Skin of body (tissue), 2 donors: ENCODE measurements around the gene KYNU. TPM values are rescaled to one million over a fixed set of nuclear protein-coding genes. Genes with fewer than 3 reads are reported as not detected.
"Not testable (repeated sequence)": the region's sequence is repeated elsewhere in the genome, so short reads cannot be mapped to it uniquely, and the experiment has no call there.

Experiments
- DNase-seq: peaks from one replicate; lab custom pipeline; 2025; lab: John Stamatoyannopoulos, UW
- total RNA-seq: library from RNA; depleted of rRNA; stranded (reverse); fragments of >200 nt; gene quantifications from one replicate; pipeline ENCODE4 v1.2.3, GENCODE V29; 2014

KYNU gene
- total RNA-seq, 1 donor from 2014 or later: 3.2 TPM

- DNase-seq: no peak
Measured at GRCh38 chr2:143001501-143001900, 124.0 kb downstream of the KYNU start.

GRCh38 chr2:143015656-143016055 is 138.2 kb downstream of the KYNU start:
- no peak for DNase-seq

- DNase-seq: peak; percentile 6
Measured at GRCh38 chr2:143026411-143027054, 149.1 kb downstream of the KYNU start.

- no peak for DNase-seq
Measured at GRCh38 chr2:143029141-143029540, 151.7 kb downstream of the KYNU start.

GRCh38 chr2:143030127-143030526 is 152.7 kb downstream of the KYNU start:
- no peak for DNase-seq

DNA sequence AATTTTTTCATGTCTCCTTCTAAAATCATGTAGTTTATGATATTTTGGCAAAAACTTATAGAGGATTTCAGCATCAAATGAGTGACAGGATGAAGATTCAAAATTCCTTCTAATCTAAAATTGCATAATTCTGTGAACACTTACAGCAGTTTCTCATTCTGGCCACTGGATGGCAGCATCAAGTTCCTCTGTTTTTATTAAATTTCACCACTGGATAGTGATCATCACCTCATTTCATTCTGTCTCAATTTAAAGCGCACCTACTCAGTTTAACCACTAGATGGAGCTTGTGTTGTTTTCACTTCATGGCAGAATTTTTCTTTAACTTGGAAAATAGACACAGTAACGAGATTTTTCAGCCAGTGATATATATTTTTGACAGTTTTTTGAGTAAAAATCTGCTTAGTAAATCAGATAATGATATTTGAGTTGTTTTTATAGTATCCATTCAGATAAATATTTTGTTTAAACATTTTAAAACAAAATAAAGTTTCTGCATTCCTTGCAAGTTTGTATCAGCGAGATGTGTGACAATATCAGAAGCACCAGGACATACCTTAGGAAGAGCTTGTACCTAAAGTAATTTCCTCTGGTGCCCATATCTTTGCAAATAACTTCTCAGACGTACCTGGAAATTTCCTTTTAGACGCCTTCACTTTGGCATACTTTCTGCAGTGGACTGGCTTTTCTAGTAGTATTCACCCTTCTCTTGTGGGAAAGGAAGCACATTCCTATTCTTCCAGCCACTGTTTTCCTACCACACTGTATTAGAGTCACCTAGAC is 157.0 kb downstream of the KYNU start:
- peak; percentile 91 for DNase-seq

GRCh38 chr2:143051465-143051864 is 174.0 kb downstream of the KYNU start:
- no peak for DNase-seq

DNA sequence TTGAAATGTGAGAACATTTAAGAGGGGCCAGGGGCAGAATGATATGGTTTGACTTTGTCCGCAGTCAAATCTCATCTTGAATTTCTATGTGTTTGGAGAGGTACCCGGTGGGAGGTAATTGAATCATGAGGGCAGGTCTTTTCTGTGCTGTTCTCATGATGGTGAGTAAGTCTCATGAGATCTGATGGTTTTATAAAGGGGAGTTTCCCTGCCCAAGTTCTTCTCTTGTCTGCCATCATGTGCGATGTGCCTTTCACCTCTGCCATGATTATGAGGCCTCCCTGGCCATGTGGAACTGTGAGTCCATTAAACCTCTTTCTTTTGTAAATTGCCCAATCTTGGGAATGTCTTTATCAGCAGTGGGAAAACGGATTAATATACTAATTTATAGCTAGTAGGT is 176.0 kb downstream of the KYNU start:
- DNase-seq: not testable (repeated sequence)

GRCh38 chr2:143056550-143056949 is 179.1 kb downstream of the KYNU start:
- no peak for DNase-seq

GRCh38 chr2:143058851-143059250 is 181.4 kb downstream of the KYNU start:
- no peak for DNase-seq

GRCh38 chr2:143063612-143064200 is 186.2 kb downstream of the KYNU start:
- DNase-seq: no peak

DNA sequence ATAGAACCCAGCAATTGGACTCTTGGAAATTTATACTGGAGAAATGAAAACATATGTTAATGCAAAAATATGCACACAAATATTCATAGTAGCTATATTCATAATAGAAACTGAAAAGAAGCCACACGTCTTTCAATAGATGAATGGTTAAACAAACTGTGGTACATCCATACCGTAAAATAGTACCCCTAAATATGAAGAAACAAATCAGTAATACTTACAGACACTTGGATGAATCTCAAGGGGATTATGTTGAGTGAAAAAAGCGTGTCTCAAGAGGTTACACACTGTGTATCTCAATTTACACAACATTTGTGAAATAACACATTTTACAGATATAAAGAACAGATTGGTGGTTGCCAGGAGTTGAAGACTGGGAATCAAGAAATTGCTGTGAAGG is 190.6 kb downstream of the KYNU start:
- DNase-seq: no peak

DNA sequence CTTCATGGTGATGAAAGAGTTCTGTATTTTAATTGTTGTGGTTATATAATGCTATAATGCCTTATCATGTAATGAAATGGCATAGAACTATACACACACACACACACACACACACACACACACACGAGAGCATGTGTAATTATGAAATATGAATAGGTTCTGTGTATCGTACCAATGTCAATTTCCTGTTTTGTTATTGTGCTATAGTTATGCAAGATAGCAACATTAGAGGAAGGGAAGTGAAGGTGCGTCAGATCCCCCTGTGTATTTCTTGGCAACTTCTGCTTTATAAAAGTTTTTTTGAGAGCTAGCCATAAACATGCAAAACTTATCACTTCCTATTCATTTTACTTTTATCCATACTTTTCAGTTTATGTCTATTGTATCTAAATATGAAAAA is 191.0 kb downstream of the KYNU start:
- no peak for DNase-seq

DNA sequence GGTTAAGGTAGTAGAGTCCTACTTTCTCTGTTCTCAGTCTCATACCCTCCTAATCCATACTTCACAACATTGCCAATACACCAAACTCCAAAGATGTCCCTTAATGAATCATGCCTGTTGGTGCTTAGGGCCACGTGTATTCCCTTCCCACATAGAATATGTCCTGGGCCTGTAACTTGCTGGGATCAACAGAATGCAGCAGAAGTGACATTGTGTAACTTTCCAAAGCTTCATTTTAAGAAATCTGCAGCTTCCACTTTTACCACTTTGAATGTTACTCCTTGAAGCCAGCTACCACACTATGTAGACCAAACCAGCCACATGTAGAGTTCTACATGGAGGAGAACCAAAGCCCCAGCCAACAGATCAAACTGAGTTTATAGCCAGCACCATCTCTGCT is 193.2 kb downstream of the KYNU start:
- no peak for DNase-seq

DNA sequence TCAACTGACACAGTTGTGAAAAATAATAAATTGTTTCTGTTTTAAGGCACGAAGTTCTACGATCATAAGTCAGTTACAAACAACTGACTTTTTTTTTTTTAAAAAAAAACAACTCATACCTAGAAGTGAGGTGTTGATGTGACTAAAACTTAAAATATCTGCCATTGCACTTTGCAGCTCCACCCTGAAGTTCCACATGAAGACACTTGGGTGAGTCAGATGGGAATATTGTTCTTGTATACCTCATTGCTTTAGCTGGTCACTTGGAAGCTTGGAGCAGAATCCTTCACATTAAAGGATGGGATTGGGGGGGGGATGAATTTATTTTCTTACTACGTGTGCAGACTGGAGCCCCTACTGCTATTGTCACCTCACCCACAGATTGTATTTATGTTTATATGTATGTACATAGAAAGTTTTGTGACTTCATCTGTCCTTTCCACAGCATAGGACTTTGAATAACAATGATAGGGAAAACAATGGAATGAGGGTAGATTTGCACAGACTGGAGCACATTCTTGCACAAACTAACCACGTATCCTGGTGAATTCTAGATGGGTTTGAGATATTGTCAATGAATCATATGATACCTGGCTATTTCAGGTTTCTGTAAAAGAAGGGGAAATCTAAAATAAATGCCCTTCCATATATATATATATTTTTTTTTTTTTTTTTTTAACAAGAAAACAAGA is 193.9 kb downstream of the KYNU start:
- no peak for DNase-seq

GRCh38 chr2:143074913-143075312 is 197.4 kb downstream of the KYNU start:
- not testable (repeated sequence) for DNase-seq

DNA sequence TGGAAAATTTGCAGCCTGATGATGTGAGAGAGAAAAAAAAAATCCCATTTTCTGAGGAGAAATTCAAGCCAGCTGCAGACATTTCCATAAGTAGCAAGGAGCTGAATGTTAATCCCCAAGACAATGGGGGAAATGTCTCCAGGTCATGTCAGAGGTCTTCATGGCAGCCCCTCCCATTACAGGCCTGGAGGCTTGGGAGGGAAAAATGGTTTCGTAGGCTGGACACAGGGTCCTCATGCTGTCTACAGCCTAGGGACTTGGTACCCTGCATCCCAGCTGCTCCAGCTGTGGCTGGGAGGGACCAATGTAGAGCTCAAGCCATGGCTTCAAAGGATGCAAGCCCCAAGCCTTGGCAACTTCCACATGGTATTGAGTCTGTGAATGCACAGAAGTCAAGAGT is 198.2 kb downstream of the KYNU start:
- no peak for DNase-seq

DNA sequence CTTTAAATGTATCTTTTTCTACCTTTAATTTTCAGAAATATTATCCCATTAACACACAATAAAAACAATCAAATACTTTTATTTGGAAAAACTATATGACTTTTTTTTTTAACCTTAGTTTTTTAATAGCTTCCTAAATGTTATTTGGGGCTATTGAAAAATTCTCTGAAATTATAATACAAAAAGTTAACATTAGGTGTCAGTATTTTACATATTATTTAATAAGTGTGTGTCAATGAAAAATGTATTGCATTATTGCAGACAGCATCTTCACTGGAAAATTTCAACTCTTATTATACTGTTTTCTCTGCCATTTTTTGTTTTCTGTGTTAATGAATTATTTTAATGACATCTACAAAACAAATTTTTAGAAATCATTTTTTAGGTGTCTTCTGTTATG is 200.6 kb downstream of the KYNU start:
- DNase-seq: no peak

DNA sequence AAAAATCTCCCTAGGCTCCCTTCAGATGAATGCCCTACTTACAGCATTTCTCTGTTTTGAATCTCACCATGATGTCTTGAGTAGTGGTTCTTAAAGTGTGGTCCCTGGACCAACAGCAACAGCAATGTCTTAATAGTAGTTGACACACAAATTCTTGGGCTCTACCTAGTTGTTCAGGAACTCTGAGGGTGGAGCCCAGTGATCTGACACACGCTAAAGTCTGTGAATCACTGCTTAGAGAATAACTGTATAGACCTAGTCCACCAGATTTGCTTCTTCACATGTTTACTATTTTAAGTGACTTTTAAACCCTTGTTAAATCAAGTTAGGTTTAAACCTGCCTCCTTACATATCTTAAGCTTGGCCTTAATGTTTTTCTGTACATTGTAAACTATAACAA is 204.2 kb downstream of the KYNU start:
- DNase-seq: no peak

- DNase-seq: no peak
Measured at GRCh38 chr2:143083636-143084035, 206.2 kb downstream of the KYNU start.

DNA sequence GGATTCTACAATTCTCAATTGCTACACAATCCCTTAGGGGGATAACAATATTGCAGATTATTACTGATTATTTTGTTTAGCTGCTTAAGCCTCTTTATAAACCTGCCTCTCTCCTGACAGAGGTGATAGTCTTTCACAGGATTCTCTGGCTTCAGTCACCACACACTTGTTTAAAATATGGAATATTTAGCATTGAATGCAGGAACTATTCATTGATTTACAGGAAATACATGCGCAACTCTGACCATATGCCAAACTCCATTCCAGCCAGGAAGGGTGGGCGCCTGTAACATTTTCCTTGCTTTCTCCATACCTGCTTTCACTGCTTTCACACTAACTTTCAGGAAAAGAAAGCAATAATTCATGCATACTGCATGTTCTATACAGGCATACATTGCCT is 207.0 kb downstream of the KYNU start:
- DNase-seq: no peak

DNA sequence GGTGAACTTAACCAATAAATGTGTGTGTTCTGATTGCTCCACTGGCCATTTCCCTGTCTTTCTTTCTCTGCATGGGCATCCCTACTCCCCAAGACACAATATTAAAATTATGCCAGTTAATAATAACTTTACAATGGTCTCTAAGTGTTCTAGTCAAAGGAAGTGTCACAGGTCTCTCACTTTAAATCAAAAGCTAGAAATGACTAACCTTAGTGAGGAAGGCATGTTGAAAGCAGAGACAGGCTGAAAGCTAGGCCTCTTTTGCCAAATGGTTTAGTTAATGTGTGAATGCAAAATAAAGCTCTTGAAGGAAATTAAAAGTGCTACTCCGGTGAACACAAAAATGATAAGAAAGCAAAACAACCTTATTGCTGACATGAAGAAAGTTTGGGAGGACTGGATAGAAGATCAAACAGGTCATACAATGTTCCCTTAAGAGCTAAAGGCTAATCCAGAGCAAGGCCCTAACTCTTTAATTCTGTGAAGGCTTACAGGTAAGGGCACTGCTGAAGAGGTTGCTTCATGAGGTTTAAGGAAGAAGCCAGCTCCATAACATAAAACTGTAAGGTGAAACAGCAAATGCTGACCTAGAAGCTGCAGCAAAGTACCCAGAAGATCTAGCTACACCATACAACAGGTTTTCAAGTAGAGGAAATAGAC is 207.8 kb downstream of the KYNU start:
- no peak for DNase-seq
